Astrocyte (in vitro differentiated cells and primary cell): Measurements from ENCODE around the gene FARS2. TPM values are rescaled to one million over a fixed set of nuclear protein-coding genes. Genes with fewer than 3 reads are reported as not detected.
A peak's percentile ranks its signal among the peaks of the same experiment; 100 is the strongest.

Experiments used
- DNase-seq: peaks from one replicate; pipeline ENCODE4 v3.0.0-alpha.2; 2010; ENCODE audit warnings: low read depth
- FAIRE-seq: peaks from 2 replicates; lab custom pipeline; 2011; peaks lifted over from hg19 to GRCh38; lab: Jason Lieb, UNC
- H2AFZ ChIP-seq: 2 replicates; pipeline ENCODE4 v1.6.0; 2012; ENCODE audit warnings: low read depth, low read length, inconsistent platforms
- H3K27ac ChIP-seq: 2 replicates; pipeline ENCODE4 v1.5.1; 2011; ENCODE audit warnings: low read depth, low read length, inconsistent platforms
- H3K27me3 ChIP-seq: 2 replicates; pipeline ENCODE4 v1.6.0; 2011; ENCODE audit warnings: low read length, inconsistent platforms; ENCODE audit not compliant: insufficient read depth
- H3K36me3 ChIP-seq: 2 replicates; pipeline ENCODE4 v1.5.1; 2011; ENCODE audit warnings: low read length, inconsistent platforms; ENCODE audit not compliant: insufficient read depth
- H3K4me1 ChIP-seq: 2 replicates; pipeline ENCODE4 v1.5.1; 2011; ENCODE audit warnings: low read length, inconsistent platforms; ENCODE audit not compliant: insufficient read depth
- H3K4me2 ChIP-seq: 2 replicates; pipeline ENCODE4 v1.6.0; 2012; ENCODE audit warnings: low read length, inconsistent platforms
- H3K4me3 ChIP-seq: 2 replicates; pipeline ENCODE4 v1.5.1; 2011; ENCODE audit warnings: low read depth, mild to moderate bottlenecking, low read length, inconsistent platforms; ENCODE audit not compliant: insufficient read depth
- H3K79me2 ChIP-seq: 2 replicates; pipeline ENCODE4 v1.6.0; 2012; ENCODE audit warnings: mild to moderate bottlenecking, low read length, inconsistent platforms; ENCODE audit not compliant: insufficient read depth
- H3K9ac ChIP-seq: 2 replicates; pipeline ENCODE4 v1.6.0; 2012; ENCODE audit warnings: mild to moderate bottlenecking, low read length, inconsistent platforms
- H3K9me3 ChIP-seq: 2 replicates; pipeline ENCODE4 v1.5.1; 2012; ENCODE audit warnings: low read depth, mild to moderate bottlenecking, low read length, inconsistent platforms; ENCODE audit not compliant: insufficient read depth
- H4K20me1 ChIP-seq: 2 replicates; pipeline ENCODE4 v1.6.0; 2012; ENCODE audit warnings: low read length, inconsistent platforms; ENCODE audit not compliant: insufficient read depth
- H3K27ac Mint-ChIP-seq: one replicate; pipeline ENCODE4 v1.8.0; 2021; ENCODE audit warnings: mild to moderate bottlenecking, mixed read lengths; ENCODE audit not compliant: unreplicated experiment
- H3K27me3 Mint-ChIP-seq: one replicate; pipeline ENCODE4 v1.8.0; 2021; ENCODE audit warnings: low read depth, mixed read lengths; ENCODE audit not compliant: unreplicated experiment
- H3K36me3 Mint-ChIP-seq: one replicate; pipeline ENCODE4 v1.8.0; 2021; ENCODE audit warnings: low read depth, mixed read lengths; ENCODE audit not compliant: unreplicated experiment
- H3K4me1 Mint-ChIP-seq: one replicate; pipeline ENCODE4 v1.8.0; 2021; ENCODE audit warnings: low read depth, mixed read lengths; ENCODE audit not compliant: unreplicated experiment
- H3K4me3 Mint-ChIP-seq: one replicate; pipeline ENCODE4 v1.8.0; 2021; ENCODE audit warnings: mild to moderate bottlenecking, moderate library complexity, mixed read lengths; ENCODE audit not compliant: unreplicated experiment
- H3K9me3 Mint-ChIP-seq: one replicate; pipeline ENCODE4 v1.8.0; 2021; ENCODE audit warnings: mild to moderate bottlenecking, mixed read lengths; ENCODE audit not compliant: unreplicated experiment
- EZH2 ChIP-seq: IDR thresholded peaks from 2 replicates; pipeline ENCODE4 v1.6.1; 2012; ENCODE audit warnings: mild to moderate bottlenecking, low read length, inconsistent platforms; ENCODE audit not compliant: insufficient read depth
- total RNA-seq: library from RNA; stranded (reverse); gene quantifications from 2 replicates; pipeline ENCODE4 v1.2.1, GENCODE V29; 2021
- TF ChIP-seq, protein P1 (sequence below): IDR thresholded peaks from 2 replicates; pipeline ENCODE4 v1.5.1; 2011; ENCODE audit warnings: low read depth, mild to moderate bottlenecking, inconsistent platforms, low read length, moderate library complexity; ENCODE audit not compliant: insufficient read depth

The FARS2 gene
- total RNA-seq, 1 donor from 2014 or later = 13.3 TPM

DNA sequence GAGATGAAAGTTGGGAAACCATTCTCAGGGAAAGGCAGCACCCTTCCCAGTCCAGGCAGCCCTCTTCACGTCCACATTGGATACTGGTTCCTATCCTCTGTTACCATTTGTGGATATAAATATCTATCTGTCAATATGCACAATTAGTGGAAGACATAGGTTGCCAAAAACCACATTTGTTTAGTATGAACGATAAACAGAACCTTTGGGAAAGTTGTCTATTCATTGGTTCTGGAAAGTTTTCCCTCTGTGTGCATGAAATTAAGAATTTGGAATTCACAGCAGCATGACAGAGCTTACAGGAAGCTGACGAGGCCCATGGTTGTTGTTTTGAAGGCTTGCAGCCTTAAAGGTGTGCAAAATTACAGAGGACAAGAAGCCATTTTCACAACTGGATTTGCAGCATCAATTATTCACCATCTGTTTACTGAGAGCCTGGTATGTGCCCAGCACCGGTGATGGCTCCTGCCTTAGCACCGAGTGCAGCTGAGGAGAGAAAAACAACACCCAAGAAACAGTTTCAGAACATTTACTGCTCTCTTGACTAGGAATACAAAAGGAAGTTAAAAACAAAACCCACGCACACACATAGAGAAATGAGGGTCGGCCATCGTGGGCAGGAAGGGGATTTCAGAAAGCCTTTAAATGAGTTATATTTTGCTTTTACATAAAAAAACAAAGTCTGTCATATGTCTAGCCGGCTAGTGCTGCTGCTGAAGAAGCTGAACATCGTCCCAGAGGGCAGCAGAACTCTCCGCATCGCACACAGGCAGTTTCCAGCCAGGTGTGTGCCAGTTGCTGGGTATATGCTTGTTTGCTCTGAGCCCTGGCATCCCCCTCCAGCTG, 319.6 kb downstream of the FARS2 start:
- Histone ChIP-seq H3K27ac (no peak overlapping the region), H3K9ac (no peak overlapping the region), H3K4me2 (no peak overlapping the region), H4K20me1 (no peaks in the 10 kb centered on the region), H3K4me3 (no peak overlapping the region), H3K36me3 (no peaks in the 10 kb centered on the region), H3K27me3 (no peaks in the 10 kb centered on the region), H3K4me1 (peaks cover 11% of the 10 kb centered on the region), H3K79me2 (no peaks in the 10 kb centered on the region), H3K9me3 (no peaks in the 10 kb centered on the region), H2AFZ (no peak overlapping the region)
- Mint-ChIP-seq H3K27me3 (no peaks in the 10 kb centered on the region), H3K27ac (no peak overlapping the region), H3K9me3 (peaks cover 2% of the 10 kb centered on the region), H3K4me3 (no peak overlapping the region), H3K36me3 (peaks cover 1% of the 10 kb centered on the region), H3K4me1 (peaks cover 8% of the 10 kb centered on the region)
- FAIRE-seq = no peak
- no peak for DNase-seq
- no peak for TF ChIP-seq EZH2
- TF ChIP-seq, protein P1, sequence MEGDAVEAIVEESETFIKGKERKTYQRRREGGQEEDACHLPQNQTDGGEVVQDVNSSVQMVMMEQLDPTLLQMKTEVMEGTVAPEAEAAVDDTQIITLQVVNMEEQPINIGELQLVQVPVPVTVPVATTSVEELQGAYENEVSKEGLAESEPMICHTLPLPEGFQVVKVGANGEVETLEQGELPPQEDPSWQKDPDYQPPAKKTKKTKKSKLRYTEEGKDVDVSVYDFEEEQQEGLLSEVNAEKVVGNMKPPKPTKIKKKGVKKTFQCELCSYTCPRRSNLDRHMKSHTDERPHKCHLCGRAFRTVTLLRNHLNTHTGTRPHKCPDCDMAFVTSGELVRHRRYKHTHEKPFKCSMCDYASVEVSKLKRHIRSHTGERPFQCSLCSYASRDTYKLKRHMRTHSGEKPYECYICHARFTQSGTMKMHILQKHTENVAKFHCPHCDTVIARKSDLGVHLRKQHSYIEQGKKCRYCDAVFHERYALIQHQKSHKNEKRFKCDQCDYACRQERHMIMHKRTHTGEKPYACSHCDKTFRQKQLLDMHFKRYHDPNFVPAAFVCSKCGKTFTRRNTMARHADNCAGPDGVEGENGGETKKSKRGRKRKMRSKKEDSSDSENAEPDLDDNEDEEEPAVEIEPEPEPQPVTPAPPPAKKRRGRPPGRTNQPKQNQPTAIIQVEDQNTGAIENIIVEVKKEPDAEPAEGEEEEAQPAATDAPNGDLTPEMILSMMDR = no peak

DNA sequence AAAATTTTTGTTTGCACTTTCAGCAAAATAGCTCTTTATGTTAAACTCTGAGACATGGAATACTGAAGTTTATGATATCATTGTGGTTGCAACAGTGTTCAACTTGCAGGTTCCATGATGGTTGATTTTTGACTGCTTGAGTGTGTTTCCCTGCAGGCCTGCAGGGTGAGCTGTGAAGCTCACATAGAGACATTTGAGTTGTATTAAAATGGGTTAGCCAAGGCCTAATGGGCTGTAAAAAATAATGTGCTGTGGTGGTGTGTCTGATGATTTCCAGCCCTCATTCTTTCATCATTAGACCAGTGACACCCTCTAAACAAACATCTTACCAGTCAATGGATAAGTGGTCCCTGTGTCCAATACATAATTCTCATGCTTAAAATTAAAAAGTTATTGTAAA, 321.4 kb downstream of the FARS2 start:
- H3K27me3 Mint-ChIP-seq = no peaks in the 10 kb centered on the region
- Histone ChIP-seq H3K4me3 (no peak overlapping the region), H3K4me1 (peaks cover 11% of the 10 kb centered on the region), H3K4me2 (no peak overlapping the region), H3K79me2 (no peaks in the 10 kb centered on the region), H3K27me3 (no peaks in the 10 kb centered on the region), H4K20me1 (no peaks in the 10 kb centered on the region), H3K36me3 (no peaks in the 10 kb centered on the region), H2AFZ (no peak overlapping the region), H3K27ac (no peak overlapping the region), H3K9me3 (no peaks in the 10 kb centered on the region), H3K9ac (no peak overlapping the region)
- no peak for TF ChIP-seq EZH2
- TF ChIP-seq, protein P1 = no peak
- no peaks in the 10 kb centered on the region for H3K36me3 Mint-ChIP-seq
- peaks cover 8% of the 10 kb centered on the region for H3K4me1 Mint-ChIP-seq
- FAIRE-seq = no peak
- DNase-seq = no peak
- H3K27ac Mint-ChIP-seq = no peak overlapping the region
- no peak overlapping the region for H3K4me3 Mint-ChIP-seq
- H3K9me3 Mint-ChIP-seq = no peaks in the 10 kb centered on the region

DNA sequence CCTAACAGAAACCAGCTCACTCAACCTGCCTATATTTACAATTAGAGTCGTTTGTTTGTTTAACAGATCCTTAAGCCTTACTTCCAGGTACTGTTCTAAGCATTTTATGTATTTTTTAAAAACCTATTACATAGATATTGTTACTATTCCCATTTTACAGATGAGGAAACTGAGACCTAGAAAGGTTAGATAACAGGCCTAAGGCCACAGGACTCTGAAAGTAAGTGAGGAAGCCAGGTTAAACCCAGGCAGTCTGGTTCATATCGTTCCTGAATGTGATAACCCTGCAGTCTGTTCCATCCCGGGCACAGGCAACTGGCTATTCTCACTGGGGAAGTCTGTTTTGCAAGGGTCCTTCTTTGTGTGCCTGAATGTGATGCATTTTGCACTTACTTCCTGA, 322.2 kb downstream of the FARS2 start:
- Mint-ChIP-seq H3K36me3 (no peaks in the 10 kb centered on the region), H3K4me3 (no peak overlapping the region), H3K9me3 (no peaks in the 10 kb centered on the region), H3K27me3 (no peaks in the 10 kb centered on the region), H3K27ac (no peak overlapping the region), H3K4me1 (peaks cover 8% of the 10 kb centered on the region)
- no peaks in the 10 kb centered on the region for H3K79me2 ChIP-seq
- H3K27me3 ChIP-seq = no peaks in the 10 kb centered on the region
- H4K20me1 ChIP-seq = no peaks in the 10 kb centered on the region
- H3K9me3 ChIP-seq = no peaks in the 10 kb centered on the region
- FAIRE-seq = no peak
- no peaks in the 10 kb centered on the region for H3K36me3 ChIP-seq
- no peak overlapping the region for H2AFZ ChIP-seq
- H3K9ac ChIP-seq = peak overlapping the region; percentile 47
- no peak overlapping the region for H3K27ac ChIP-seq
- peak overlapping the region; percentile 81 for H3K4me2 ChIP-seq
- DNase-seq = no peak
- H3K4me3 ChIP-seq = no peak overlapping the region
- peaks cover 11% of the 10 kb centered on the region for H3K4me1 ChIP-seq
- TF ChIP-seq EZH2 = no peak
- TF ChIP-seq, protein P1 = no peak
